Measurements from ENCODE around the gene REL. TPM values are rescaled to one million over a fixed set of nuclear protein-coding genes. Genes with fewer than 3 reads are reported as not detected.

Gene REL
- total RNA-seq, 1 experiment from 2014 or later = 7.3 TPM

DNA sequence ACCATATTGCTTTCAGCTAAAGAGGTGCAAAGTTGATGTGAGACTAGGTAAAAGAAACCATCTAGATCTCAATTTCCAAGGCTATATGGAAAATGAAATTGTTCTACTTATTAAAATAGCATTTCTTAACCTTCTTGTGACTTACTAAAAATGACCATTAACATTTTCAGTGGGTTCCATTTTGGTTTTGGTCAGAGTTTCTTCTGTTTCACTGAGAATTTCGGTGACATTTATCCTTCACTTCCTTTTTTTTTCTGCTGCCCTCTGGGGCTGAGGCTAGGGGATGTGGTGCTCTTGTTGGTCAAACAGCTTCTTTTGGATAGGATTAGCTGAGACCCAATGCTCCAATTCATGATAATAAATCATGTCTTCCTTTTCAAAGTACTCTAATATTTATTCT, 44.3 kb upstream of the REL start:
- BruUV-seq (replicated peaks) = no TSS peak
- POLR2A ChIA-PET (ENCODE audit: unreplicated experiment) = interaction anchor here (0.6 kb wide), 1 partner anchor 45 kb away, joined by 3 read pairs; no protein-coding TSS in a partner anchor
- Histone ChIP-seq H3K4me3 (ENCODE audit: low read length) (no peak overlapping the region), H3K27ac (ENCODE audit: low read length) (no peak overlapping the region), H3F3A (ENCODE audit: low read length, unreplicated experiment) (no peaks in the 10 kb centered on the region), H3K4me1 (ENCODE audit: insufficient read depth, low read length) (no peaks in the 10 kb centered on the region), H3K9me2 (replicated peaks; ENCODE audit: low read length) (no peaks in the 10 kb centered on the region), H3K27me3 (ENCODE audit: low read length) (peaks cover 33% of the 10 kb centered on the region), H2AFZ (ENCODE audit: low read length) (no peak overlapping the region), H3K79me2 (ENCODE audit: low read length) (no peaks in the 10 kb centered on the region), H3K9ac (ENCODE audit: low read length) (no peak overlapping the region), H4K20me1 (ENCODE audit: low read length) (no peaks in the 10 kb centered on the region), H3K36me3 (ENCODE audit: low read depth, low read length) (no peaks in the 10 kb centered on the region), H3K4me2 (ENCODE audit: low read length) (no peak overlapping the region), H3K9me3 (ENCODE audit: low read length) (no peaks in the 10 kb centered on the region)
- intact Hi-C loops (cut with micrococcal nuclease) = no loop called here
- DNase-seq (no peak), ATAC-seq (no peak)
- TF ChIP-seq, protein P1, sequence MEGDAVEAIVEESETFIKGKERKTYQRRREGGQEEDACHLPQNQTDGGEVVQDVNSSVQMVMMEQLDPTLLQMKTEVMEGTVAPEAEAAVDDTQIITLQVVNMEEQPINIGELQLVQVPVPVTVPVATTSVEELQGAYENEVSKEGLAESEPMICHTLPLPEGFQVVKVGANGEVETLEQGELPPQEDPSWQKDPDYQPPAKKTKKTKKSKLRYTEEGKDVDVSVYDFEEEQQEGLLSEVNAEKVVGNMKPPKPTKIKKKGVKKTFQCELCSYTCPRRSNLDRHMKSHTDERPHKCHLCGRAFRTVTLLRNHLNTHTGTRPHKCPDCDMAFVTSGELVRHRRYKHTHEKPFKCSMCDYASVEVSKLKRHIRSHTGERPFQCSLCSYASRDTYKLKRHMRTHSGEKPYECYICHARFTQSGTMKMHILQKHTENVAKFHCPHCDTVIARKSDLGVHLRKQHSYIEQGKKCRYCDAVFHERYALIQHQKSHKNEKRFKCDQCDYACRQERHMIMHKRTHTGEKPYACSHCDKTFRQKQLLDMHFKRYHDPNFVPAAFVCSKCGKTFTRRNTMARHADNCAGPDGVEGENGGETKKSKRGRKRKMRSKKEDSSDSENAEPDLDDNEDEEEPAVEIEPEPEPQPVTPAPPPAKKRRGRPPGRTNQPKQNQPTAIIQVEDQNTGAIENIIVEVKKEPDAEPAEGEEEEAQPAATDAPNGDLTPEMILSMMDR (conservative IDR thresholded peaks at IDR 0.05; ENCODE audit: low read depth, low read length) = no peak
- no peak for TF ChIP-seq EZH2phosphoT487 (IDR thresholded peaks at IDR 0.05; ENCODE audit: borderline replicate concordance, low read length)
- TF ChIP-seq EZH2 (IDR thresholded peaks at IDR 0.05; ENCODE audit: low read length, unreplicated experiment) = no peak
- CTCF ChIA-PET = no interaction called here

DNA sequence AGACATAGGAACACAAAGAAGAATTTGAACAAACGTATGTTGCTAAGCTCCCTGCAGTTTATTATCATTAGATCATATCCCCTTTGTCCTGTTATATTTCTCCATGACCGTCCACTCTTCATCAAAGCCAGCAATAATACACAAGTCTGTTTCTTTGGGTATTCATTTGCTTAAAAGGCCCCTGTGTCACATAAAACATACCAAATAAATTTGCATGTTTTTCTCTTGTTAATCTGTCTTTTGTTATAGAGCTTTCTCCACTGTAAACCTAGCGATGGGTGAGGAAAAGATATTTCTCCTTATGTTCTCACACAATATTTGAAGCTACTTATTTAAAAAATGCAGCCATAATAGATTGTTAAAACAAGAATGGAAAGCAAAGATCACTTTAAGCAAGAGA, 42.9 kb upstream of the REL start:
- Histone ChIP-seq H4K20me1 (ENCODE audit: low read length) (no peaks in the 10 kb centered on the region), H3K4me3 (ENCODE audit: low read length) (no peak overlapping the region), H3K27ac (ENCODE audit: low read length) (no peak overlapping the region), H3K27me3 (ENCODE audit: low read length) (peaks cover 29% of the 10 kb centered on the region), H3K36me3 (ENCODE audit: low read depth, low read length) (no peaks in the 10 kb centered on the region), H3K9me3 (ENCODE audit: low read length) (no peaks in the 10 kb centered on the region), H3K4me1 (ENCODE audit: insufficient read depth, low read length) (no peaks in the 10 kb centered on the region), H3K9ac (ENCODE audit: low read length) (no peak overlapping the region), H2AFZ (ENCODE audit: low read length) (no peak overlapping the region), H3K79me2 (ENCODE audit: low read length) (no peaks in the 10 kb centered on the region), H3K4me2 (ENCODE audit: low read length) (no peak overlapping the region), H3K9me2 (replicated peaks; ENCODE audit: low read length) (no peaks in the 10 kb centered on the region), H3F3A (ENCODE audit: low read length, unreplicated experiment) (no peaks in the 10 kb centered on the region)
- ATAC-seq (no peak), DNase-seq (no peak)
- ChIA-PET CTCF (no interaction called here), POLR2A (ENCODE audit: unreplicated experiment) (no interaction called here)
- BruUV-seq (replicated peaks) = no TSS peak
- intact Hi-C loops (cut with micrococcal nuclease) = no loop called here
- no peak for TF ChIP-seq EZH2phosphoT487 (IDR thresholded peaks at IDR 0.05; ENCODE audit: borderline replicate concordance, low read length)
- no peak for TF ChIP-seq EZH2 (IDR thresholded peaks at IDR 0.05; ENCODE audit: low read length, unreplicated experiment)
- TF ChIP-seq, protein P1 (conservative IDR thresholded peaks at IDR 0.05; ENCODE audit: low read depth, low read length) = no peak

DNA sequence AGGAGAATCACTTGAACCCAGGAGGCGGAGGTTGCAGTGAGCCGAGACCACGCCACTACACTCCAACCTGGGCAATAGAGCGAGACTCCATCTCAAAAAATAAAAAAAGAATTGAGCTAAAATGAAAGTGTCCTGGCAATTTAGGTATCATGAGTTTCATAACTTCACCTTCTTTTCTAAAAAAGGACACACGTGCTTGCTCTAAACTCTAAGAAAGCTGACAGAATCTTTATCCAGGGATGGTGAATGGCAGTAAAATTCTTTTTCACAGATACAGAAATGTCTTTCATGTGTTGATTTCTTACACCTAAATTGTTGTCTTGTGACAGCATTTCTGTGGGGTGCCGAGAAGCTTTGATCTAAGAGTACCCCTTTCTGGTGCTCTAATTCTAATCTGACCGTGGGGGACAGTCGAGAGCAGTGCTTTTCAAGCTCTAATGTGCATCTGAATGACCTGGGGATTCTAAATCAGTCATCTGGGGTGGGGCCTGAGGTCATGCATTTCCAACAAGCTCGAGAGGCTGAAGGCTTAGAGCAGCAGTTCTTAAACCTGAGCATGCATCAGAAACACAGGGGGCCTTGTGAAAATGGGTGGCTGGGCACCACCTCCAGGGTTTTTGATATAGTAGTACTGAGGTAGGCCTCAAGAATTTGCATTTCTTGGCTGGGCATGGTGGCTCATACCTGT, 42.1 kb upstream of the REL start:
- no peaks in the 10 kb centered on the region for H3K4me1 ChIP-seq (ENCODE audit: insufficient read depth, low read length)
- no peaks in the 10 kb centered on the region for H3F3A ChIP-seq (ENCODE audit: low read length, unreplicated experiment)
- H3K4me3 ChIP-seq (ENCODE audit: low read length) = no peak overlapping the region
- H3K9me3 ChIP-seq (ENCODE audit: low read length) = no peaks in the 10 kb centered on the region
- no peak overlapping the region for H3K27ac ChIP-seq (ENCODE audit: low read length)
- ChIA-PET POLR2A (ENCODE audit: unreplicated experiment) (no interaction called here), CTCF (no interaction called here)
- H3K27me3 ChIP-seq (ENCODE audit: low read length) = peaks cover 21% of the 10 kb centered on the region
- no peaks in the 10 kb centered on the region for H3K36me3 ChIP-seq (ENCODE audit: low read depth, low read length)
- no TSS peak for BruUV-seq (replicated peaks)
- ATAC-seq (no peak), DNase-seq (no peak)
- no peak overlapping the region for H3K9ac ChIP-seq (ENCODE audit: low read length)
- no peaks in the 10 kb centered on the region for H3K79me2 ChIP-seq (ENCODE audit: low read length)
- intact Hi-C loops (cut with micrococcal nuclease) = no loop called here
- H3K9me2 ChIP-seq (replicated peaks; ENCODE audit: low read length) = no peaks in the 10 kb centered on the region
- TF ChIP-seq EZH2phosphoT487 (IDR thresholded peaks at IDR 0.05; ENCODE audit: borderline replicate concordance, low read length) = no peak
- TF ChIP-seq EZH2 (IDR thresholded peaks at IDR 0.05; ENCODE audit: low read length, unreplicated experiment) = no peak
- TF ChIP-seq, protein P1 (conservative IDR thresholded peaks at IDR 0.05; ENCODE audit: low read depth, low read length) = no peak
- no peak overlapping the region for H2AFZ ChIP-seq (ENCODE audit: low read length)
- no peak overlapping the region for H3K4me2 ChIP-seq (ENCODE audit: low read length)
- H4K20me1 ChIP-seq (ENCODE audit: low read length) = no peaks in the 10 kb centered on the region

Measured in PC-3 (cell line).